Activated T-cell treated with anti-CD3 and anti-CD28 coated beads, Interleukin-2, amount 50 U/mL, for 4 hours (primary cell): ENCODE results near the gene ETS1. TPM values are rescaled to one million over a fixed set of nuclear protein-coding genes. Genes with fewer than 3 reads are reported as not detected.
A peak's percentile ranks its signal among the peaks of the same experiment; 100 is the strongest.

ENCODE experiments used
- ATAC-seq, 2 donors: fragments of 200-7000 bp; cut with Tn5 transposase; one replicate each; pipeline ENCODE4 v1.10.0; 2021
- DNase-seq: peaks from one replicate; pipeline ENCODE4 v3.0.0-alpha.2; 2020
- H3K27me3 Mint-ChIP-seq: one replicate; pipeline ENCODE4 v1.8.0; 2021; ENCODE audit warnings: low read depth, mixed read lengths
- H3K36me3 Mint-ChIP-seq: one replicate; pipeline ENCODE4 v1.8.0; 2022; ENCODE audit warnings: mixed read lengths; ENCODE audit not compliant: insufficient read depth
- H3K4me1 Mint-ChIP-seq: one replicate; pipeline ENCODE4 v1.8.0; 2021; ENCODE audit warnings: low read depth, mixed read lengths
- H3K4me3 Mint-ChIP-seq: one replicate; pipeline ENCODE4 v1.8.0; 2021; ENCODE audit warnings: mild to moderate bottlenecking, moderate library complexity, mixed read lengths
- H3K9me3 Mint-ChIP-seq: one replicate; pipeline ENCODE4 v1.8.0; 2021; ENCODE audit warnings: mixed read lengths
- total RNA-seq, 3 donors: library from RNA; stranded (reverse); gene quantifications; one replicate each; pipeline ENCODE4 v1.2.1, GENCODE V29; 2021

The ETS1 gene
- total RNA-seq, 3 donors from 2014 or later: 246 to 299 (median 258) TPM

DNA sequence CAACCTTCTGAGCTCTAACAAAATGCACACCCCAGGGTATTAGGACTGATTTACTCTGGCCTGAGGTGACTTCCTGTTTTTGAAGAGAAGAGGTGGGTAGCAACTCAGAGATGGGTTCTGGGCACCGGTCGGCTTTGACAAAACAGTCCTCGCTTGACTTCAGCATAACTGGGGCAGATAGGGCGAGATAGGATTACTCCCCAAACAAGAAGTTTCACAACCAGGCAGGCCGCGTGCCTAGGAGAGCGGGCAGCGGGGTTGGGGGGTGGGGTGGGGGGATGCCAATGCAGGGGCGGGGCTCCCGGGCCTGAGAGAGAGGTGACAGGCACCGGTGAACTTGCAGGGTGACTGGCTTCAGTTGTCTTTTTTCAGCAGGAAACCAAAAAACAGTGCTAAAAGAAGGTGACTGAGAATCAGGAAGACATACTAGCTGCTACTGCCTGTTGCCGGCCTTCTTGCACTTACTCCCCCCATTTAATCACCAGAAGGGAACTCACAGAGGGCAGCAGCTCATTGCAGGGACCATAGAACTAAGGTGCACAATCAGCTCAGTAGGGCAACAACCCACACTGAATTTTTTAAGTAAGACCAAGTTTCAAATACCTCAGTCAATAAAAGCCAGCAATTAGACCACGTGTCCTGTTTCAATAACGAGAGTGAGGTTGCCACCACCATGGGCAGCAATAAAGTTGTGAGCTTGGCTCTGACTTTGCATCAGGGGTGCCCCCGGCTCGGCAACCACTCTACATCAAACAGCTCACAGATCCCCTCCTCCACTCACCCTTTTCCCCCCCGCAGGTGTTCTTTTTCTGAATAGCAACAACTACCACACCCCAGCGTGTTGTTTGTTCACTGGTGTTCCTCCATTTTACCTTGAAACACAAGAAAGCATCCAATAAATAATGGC, 37.2 kb upstream of the ETS1 start:
- ATAC-seq: peak; percentile 32 to 42
- no peaks in the 10 kb centered on the region for H3K9me3 Mint-ChIP-seq
- peak; percentile 43 for DNase-seq
- no peaks in the 10 kb centered on the region for H3K27me3 Mint-ChIP-seq
- H3K4me3 Mint-ChIP-seq: peak overlapping the region; percentile 41
- H3K36me3 Mint-ChIP-seq: no peaks in the 10 kb centered on the region
- peaks cover 98% of the 10 kb centered on the region for H3K4me1 Mint-ChIP-seq

DNA sequence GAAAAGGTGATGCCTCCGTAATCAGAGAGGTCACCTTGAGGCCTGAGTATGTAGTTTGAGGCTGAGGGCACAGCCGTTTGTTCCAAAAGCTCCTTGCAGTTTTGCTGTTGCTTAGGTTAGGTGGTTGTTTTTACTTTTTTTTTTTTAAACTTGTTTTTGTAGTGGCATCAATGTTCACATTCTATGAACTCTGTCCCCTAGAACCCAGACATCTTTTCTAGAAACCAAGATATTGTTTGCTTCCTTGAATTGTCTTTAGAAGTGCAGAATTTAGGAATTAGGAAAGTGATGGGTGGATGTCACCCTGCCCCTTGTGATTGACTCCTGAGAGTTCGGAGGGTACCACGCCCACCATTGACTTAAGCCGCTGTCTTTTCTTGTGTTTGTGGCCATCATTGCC, 35.7 kb upstream of the ETS1 start:
- peaks cover 95% of the 10 kb centered on the region for H3K4me1 Mint-ChIP-seq
- ATAC-seq: no peak
- no peak for DNase-seq
- H3K27me3 Mint-ChIP-seq: no peaks in the 10 kb centered on the region
- no peak overlapping the region for H3K4me3 Mint-ChIP-seq
- H3K36me3 Mint-ChIP-seq: no peaks in the 10 kb centered on the region
- no peaks in the 10 kb centered on the region for H3K9me3 Mint-ChIP-seq

DNA sequence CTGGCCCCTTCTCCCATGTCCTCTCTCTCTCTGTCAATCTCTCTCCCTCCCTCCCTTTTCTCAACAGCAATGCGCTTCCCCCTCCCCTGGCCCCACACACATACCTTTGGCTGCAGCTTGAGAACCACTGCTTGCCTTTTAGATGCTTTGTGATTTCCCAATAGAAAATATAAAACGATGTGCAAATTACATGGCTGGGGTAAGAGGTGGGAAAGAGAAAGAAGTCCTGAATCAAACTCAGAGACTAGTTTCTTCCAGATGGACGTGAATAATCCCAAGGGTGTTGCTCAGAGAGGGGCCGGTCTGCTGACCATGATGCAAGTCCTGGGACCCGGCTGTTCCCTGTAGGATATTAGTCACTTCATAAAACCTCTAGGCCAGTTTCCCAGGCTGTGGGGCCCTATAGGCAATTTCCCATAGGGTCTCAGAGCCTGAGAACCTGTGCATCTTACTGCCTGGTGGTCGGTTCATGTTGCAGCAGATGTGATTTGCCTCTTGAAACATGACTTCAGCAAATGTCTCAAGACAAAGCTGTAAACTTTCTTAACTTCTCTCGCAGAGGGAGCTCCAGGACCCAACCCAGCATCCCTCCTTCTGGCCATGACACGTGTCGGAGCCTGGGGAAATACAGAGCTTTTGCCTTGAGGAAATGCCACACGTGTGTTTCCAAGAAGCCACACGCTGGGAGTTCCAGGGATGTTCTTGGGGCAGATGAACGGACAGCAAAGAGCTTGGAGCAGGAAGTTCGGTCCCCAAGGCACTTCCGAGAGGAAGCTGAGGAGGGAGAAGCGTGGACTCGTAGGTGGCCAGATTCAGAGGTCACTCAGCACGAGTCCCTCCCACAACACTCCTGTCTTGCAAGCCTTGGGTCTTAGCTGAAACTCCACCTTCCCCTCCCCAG, 34.5 kb upstream of the ETS1 start:
- ATAC-seq (no peak), DNase-seq (no peak)
- H3K4me1 Mint-ChIP-seq: peaks cover 84% of the 10 kb centered on the region
- H3K4me3 Mint-ChIP-seq: no peak overlapping the region
- H3K9me3 Mint-ChIP-seq: no peaks in the 10 kb centered on the region
- no peaks in the 10 kb centered on the region for H3K27me3 Mint-ChIP-seq
- no peaks in the 10 kb centered on the region for H3K36me3 Mint-ChIP-seq

DNA sequence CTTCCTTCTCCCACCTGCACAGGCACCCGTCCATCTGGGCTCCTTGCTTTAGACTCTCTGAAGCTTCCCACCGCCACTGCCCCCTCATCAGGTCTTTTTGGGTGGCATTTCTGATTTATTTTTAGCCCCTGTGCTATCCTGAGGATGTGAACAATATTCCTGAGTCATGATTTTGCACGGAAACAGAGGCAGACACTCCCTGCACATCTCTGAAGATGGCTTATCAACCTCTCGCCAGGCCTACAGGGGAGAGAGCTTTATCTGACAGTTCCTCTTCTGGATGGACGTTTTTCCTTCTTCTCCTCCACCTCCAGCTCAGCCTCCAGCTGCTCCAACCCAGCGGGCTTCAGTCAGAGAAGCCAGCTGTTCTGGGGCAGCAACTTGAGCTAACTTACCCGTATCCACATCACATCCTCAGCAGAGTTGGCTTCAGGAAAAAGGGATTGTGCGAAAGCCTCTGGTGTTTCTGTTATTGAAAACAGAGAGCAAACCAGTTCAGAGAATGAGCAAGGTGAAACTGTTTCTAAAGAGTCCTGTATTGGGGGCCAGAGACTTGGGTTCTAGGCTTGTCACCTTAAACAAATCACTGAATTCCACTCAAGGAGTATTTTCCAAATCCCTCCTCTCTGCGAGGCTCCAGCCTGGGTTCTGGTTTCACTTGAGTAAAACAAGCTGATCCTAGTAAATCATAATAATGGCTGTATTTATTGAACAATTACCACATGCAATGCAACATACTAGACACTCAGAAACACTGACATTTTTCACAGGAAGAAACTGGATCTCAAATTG, 33.1 kb upstream of the ETS1 start:
- H3K27me3 Mint-ChIP-seq: no peaks in the 10 kb centered on the region
- H3K36me3 Mint-ChIP-seq: no peaks in the 10 kb centered on the region
- peaks cover 70% of the 10 kb centered on the region for H3K4me1 Mint-ChIP-seq
- DNase-seq: no peak
- no peak overlapping the region for H3K4me3 Mint-ChIP-seq
- H3K9me3 Mint-ChIP-seq: no peaks in the 10 kb centered on the region
- ATAC-seq: no peak

DNA sequence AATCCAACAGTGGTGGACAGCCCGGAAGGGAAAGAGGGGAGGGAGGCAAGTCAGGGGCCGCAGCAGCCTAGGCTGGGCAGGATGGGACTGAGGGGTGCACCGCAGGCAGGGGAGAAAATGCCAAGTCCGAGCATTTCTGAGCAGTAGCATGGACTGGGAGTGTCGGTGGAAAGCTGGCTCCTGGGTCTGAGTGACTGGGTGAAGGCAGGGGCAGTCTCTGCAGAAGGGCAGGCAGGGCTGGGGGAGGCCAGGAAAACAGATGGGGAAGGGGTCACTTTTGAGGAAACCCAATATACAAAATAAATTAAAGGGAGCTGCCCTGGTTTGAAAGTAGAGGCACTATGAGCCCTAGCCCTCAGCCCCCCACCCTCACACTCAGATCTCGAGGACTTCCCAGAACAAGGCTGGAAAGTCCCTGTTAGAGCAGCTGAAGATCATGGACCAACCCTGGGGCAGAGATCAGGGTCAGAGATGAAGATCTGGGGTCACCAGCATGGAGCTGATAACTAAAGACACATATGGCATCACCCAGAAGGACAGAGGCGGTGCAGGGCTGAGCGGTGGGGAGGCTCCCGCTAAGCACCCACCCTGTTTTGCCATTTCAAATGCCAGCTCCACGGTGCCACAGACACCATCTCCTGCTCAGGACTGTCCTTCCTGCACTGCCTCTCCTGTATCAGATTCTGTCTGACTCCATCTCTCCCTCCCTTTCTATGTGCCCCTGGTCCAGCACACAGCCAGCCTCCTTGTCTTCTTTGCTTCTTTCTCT, 32.4 kb upstream of the ETS1 start:
- peaks cover 62% of the 10 kb centered on the region for H3K4me1 Mint-ChIP-seq
- H3K9me3 Mint-ChIP-seq: no peaks in the 10 kb centered on the region
- DNase-seq (no peak), ATAC-seq (no peak)
- no peaks in the 10 kb centered on the region for H3K27me3 Mint-ChIP-seq
- H3K36me3 Mint-ChIP-seq: no peaks in the 10 kb centered on the region
- no peak overlapping the region for H3K4me3 Mint-ChIP-seq

DNA sequence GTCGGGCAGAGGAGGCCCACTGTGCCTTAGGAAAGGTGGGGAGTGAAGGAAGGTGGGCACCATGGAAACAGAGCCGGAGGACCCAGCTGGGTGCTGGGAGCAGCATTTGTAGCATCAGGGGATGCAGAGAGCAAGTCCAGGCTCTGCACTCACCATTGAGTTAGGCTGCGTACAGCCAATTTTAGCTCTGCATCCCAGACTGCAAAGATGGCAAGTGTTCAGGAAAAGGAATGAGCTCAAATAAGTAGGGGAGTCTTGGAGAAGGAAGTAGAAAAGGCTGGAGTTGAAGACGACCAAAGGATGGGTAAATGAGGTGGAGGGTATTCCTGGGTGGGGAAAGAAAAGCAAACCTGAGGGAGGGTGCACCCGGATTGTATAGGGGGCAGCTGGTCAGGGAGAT, 31.6 kb upstream of the ETS1 start:
- DNase-seq (no peak), ATAC-seq (no peak)
- peaks cover 55% of the 10 kb centered on the region for H3K4me1 Mint-ChIP-seq
- H3K36me3 Mint-ChIP-seq: no peaks in the 10 kb centered on the region
- no peaks in the 10 kb centered on the region for H3K27me3 Mint-ChIP-seq
- no peak overlapping the region for H3K4me3 Mint-ChIP-seq
- no peaks in the 10 kb centered on the region for H3K9me3 Mint-ChIP-seq

DNA sequence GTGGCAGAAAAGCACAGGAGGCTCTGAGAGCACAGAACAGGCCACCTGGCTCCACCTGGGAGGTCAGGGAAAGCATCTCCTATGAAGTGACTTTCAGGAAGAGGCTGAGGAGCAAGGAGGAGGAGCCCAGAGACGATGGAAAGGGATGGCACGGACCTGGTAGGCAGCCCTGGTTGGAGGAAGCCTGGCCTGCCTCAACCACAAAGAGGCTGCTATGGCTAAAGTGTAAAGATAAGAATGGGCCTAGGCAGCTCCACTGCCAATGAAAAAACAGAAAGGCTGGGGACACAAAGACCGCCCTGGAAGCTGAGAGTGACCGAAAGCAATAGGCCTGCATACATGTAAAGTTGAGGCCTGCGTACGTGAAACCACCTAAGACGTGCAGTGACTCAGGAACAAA, 31.2 kb upstream of the ETS1 start:
- H3K4me3 Mint-ChIP-seq: no peak overlapping the region
- H3K9me3 Mint-ChIP-seq: no peaks in the 10 kb centered on the region
- DNase-seq (no peak), ATAC-seq (no peak)
- peaks cover 51% of the 10 kb centered on the region for H3K4me1 Mint-ChIP-seq
- H3K36me3 Mint-ChIP-seq: no peaks in the 10 kb centered on the region
- H3K27me3 Mint-ChIP-seq: no peaks in the 10 kb centered on the region

DNA sequence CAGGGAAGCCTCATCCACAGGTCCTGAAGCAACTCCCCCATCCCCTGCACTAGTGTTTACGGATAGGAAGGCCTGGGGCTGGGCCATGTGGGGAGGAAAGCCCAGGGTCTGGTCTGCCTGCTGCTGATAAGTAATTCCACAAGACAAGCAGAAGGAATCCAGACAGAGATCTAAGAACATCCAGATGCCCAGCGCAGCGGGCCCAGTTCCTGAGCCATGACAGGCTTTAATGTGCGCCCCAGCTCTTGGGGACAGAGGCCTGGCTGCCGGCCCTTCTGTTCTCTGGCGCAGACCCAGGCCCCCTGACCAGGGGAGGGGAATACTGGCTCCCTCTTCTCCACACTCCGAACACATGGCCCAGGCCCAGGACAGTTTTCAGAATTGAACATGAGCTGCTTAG, 28.8 kb upstream of the ETS1 start:
- Mint-ChIP-seq H3K36me3 (no peaks in the 10 kb centered on the region), H3K9me3 (no peaks in the 10 kb centered on the region)
- ATAC-seq: no peak

DNA sequence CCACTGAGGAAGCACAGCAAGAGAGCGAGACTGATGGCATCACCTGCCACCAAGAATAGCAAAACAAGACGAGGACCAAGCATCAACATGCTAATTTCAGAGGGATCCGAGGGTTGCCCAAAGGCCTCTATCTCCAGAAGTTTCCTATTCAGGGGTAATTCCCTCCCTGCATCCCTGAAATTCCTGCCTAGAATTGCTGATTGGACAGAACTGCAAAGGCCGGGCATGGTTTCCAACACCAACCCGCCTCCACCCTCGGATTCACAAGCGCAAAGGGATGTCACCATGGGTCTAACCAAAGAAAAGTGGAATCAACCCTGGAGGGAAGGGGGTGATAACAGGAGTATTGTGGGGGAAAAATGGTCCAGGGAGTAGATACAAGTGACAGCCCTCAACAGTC, 28.3 kb upstream of the ETS1 start:
- no peaks in the 10 kb centered on the region for H3K36me3 Mint-ChIP-seq
- H3K4me3 Mint-ChIP-seq: no peak overlapping the region
- no peaks in the 10 kb centered on the region for H3K27me3 Mint-ChIP-seq
- no peaks in the 10 kb centered on the region for H3K9me3 Mint-ChIP-seq
- peaks cover 38% of the 10 kb centered on the region for H3K4me1 Mint-ChIP-seq
- ATAC-seq (no peak), DNase-seq (no peak)

More for the DNA sequence above, 28.8 kb upstream of the ETS1 start:
- H3K27me3 Mint-ChIP-seq: no peaks in the 10 kb centered on the region
- peaks cover 38% of the 10 kb centered on the region for H3K4me1 Mint-ChIP-seq
- DNase-seq: no peak
- no peak overlapping the region for H3K4me3 Mint-ChIP-seq

DNA sequence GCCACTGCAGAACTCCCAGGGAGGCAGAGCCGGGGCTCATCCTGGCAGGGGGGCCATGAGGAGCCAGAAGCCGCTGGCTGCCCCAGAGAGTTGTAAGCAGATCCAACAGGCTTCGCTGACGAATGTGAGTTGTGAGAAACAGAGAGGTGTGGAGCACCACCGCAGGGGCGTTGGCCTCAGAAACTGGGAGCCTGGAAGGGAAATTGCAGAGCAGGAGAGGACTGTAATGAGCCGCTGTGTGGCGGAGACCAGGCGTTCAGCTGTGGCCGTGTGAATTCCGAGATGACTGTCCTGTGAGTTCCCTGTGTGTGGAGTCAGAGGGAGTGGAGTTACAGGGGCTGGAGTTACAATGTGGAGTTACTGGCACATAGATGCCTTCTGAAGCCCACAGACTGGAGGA, 27.7 kb upstream of the ETS1 start:
- H3K27me3 Mint-ChIP-seq: no peaks in the 10 kb centered on the region
- peaks cover 37% of the 10 kb centered on the region for H3K4me1 Mint-ChIP-seq
- no peak overlapping the region for H3K4me3 Mint-ChIP-seq
- H3K9me3 Mint-ChIP-seq: no peaks in the 10 kb centered on the region
- ATAC-seq (no peak), DNase-seq (no peak)
- H3K36me3 Mint-ChIP-seq: no peaks in the 10 kb centered on the region

DNA sequence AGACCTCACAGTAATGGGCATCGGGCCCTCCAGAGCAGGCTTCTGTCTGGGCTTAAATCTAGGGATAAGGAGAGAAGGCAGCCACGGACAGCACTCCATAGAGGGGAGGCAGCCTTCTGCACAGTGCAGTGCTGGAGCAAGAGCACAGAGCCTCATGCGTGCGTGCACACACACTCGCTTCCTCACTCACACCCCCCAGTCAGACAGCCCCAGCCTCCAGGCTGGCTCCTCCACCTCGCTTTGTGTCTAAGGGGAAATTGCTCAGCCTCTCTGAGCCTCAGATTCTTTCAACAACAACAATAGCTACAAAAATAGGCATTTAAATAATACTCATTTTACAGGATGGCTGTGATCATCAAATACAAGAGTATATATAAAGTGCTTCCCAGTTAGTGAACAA, 26.7 kb upstream of the ETS1 start:
- no peak for ATAC-seq
- H3K4me1 Mint-ChIP-seq: peaks cover 37% of the 10 kb centered on the region
- H3K9me3 Mint-ChIP-seq: no peaks in the 10 kb centered on the region
- no peak overlapping the region for H3K4me3 Mint-ChIP-seq
- no peak for DNase-seq
- H3K27me3 Mint-ChIP-seq: no peaks in the 10 kb centered on the region
- no peaks in the 10 kb centered on the region for H3K36me3 Mint-ChIP-seq

DNA sequence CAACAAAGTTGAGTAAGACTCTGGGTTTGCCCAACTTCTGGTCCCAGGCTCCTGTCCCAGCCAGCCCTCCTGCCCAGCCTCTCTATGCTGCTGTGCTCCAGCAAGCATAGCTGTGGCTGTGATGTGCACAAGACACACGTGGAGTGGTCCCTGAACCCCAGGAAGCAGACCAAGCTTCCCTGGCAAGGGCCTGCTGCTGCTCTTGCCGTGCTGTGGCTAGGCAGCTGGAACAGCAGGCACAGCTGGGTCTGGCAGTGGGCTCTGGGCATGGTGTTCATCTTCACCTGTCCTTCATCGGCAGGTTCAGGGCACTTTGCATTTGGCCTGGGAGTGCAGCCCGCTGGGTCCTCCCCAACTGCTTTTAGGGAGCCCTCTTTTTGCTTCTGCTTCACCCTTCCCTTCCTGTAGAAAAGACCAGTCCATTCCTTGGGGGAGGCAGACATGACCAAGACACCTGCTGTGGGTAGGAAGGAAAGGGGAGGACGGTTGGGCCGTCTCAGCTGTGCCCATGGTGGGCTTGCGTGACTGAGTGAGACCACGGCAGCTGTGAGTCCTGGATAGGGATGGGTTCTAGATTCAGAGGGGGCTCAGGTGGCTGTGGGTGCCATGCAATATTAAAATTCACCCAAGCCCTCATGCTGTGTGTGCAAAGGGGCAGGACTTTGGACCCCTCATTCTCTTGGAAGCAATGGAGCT, 26.1 kb upstream of the ETS1 start:
- no peak for ATAC-seq
- H3K36me3 Mint-ChIP-seq: no peaks in the 10 kb centered on the region
- no peaks in the 10 kb centered on the region for H3K9me3 Mint-ChIP-seq
- H3K4me3 Mint-ChIP-seq: no peak overlapping the region
- peaks cover 37% of the 10 kb centered on the region for H3K4me1 Mint-ChIP-seq
- no peak for DNase-seq
- no peaks in the 10 kb centered on the region for H3K27me3 Mint-ChIP-seq
